Tibial nerve (tissue), 4 donors: Measurements from ENCODE around the gene LHX3. TPM values are rescaled to one million over a fixed set of nuclear protein-coding genes. Genes with fewer than 3 reads are reported as not detected.

Source experiments
- DNase-seq, 2 donors: peaks; one replicate each; pipeline ENCODE4 v3.0.0-alpha.2; 2019; ENCODE audit warnings: low spot score in 2 of 2
- H3K27ac ChIP-seq, 4 donors: fragments of 200-600 bp; sonication (generic) in 3 of 4; one replicate each; pipeline ENCODE4 v1.5.1; 2017 to 2019; ENCODE audit warnings: mild to moderate bottlenecking in 1 of 4
- H3K27me3 ChIP-seq, 2 donors: fragments of 200-600 bp; sonication (generic) in 1 of 2; one replicate each; pipeline versions ENCODE4 v1.5.1 to v1.6.0; 2017 to 2019
- H3K36me3 ChIP-seq, 3 donors: fragments of 200-600 bp; sonication (generic); one replicate each; pipeline ENCODE4 v1.5.1; 2018 to 2019
- H3K4me1 ChIP-seq, 4 donors: fragments of 200-600 bp; sonication (generic) in 3 of 4; one replicate each; pipeline ENCODE4 v1.5.1; 2017 to 2019
- H3K4me3 ChIP-seq, 4 donors: fragments of 200-600 bp; sonication (generic) in 3 of 4; one replicate each; pipeline ENCODE4 v1.5.1; 2017 to 2019; ENCODE audit warnings: mild to moderate bottlenecking in 1 of 4, moderate library complexity in 1 of 4
- H3K9me3 ChIP-seq, 4 donors: fragments of 200-600 bp; sonication (generic) in 3 of 4; one replicate each; pipeline ENCODE4 v1.5.1; 2017 to 2019
- EP300 ChIP-seq, 2 donors: sonication (generic); formaldehyde crosslinking; IDR thresholded peaks; one replicate each; pipeline ENCODE4 v1.6.1; 2017; ENCODE audit warnings: antibody characterized with exemption in 2 of 2, mild to moderate bottlenecking in 1 of 2
- POLR2A ChIP-seq, 2 donors: fragments of 450-650 bp; IDR thresholded peaks; one replicate each; pipeline ENCODE4 v1.6.1; 2017; ENCODE audit warnings: antibody characterized with exemption in 2 of 2, mild to moderate bottlenecking in 2 of 2, moderate library complexity in 2 of 2
- WGBS, 2 donors: methylation state at CpG; one replicate each; pipeline ENCODE4 v1.1.5; 2018; 5-methylcytosine and 5-hydroxymethylcytosine counted together
- total RNA-seq, 4 donors: library from RNA; depleted of rRNA; stranded (reverse); fragments of >200 nt; gene quantifications; one replicate each; pipeline ENCODE4 v1.1.0, GENCODE V29; 2016
- TF ChIP-seq, protein P1 (sequence below), 5 experiments: fragments of 200-600 bp in 3 of 5; fragments of 450-650 bp in 2 of 5; sonication (generic) in 3 of 5; IDR thresholded peaks; one replicate each; pipeline ENCODE4 v1.5.1; 2016 to 2019; ENCODE audit warnings: antibody characterized with exemption in 5 of 5, mild to moderate bottlenecking in 3 of 5, moderate library complexity in 2 of 5

The LHX3 gene
- total RNA-seq, 4 donors from 2014 or later = not detected

GRCh38 chr9:136187683-136188586, 17.0 kb downstream of the LHX3 start:
- peaks cover 0 to 87% of the 10 kb centered on the region in 2 donors for H3K27me3 ChIP-seq

GRCh38 chr9:136187197-136187596, 17.7 kb downstream of the LHX3 start:
- WGBS, 2 donors = 88 to 92% methylated on average over 18 of the region's 18 CpGs
- peaks cover 0 to 87% of the 10 kb centered on the region in 2 donors for H3K27me3 ChIP-seq

More at GRCh38 chr9:136187683-136188586, 17.0 kb downstream of the LHX3 start:
- no peak for DNase-seq
- Histone ChIP-seq H3K36me3 (no peaks in the 10 kb centered on the region), H3K4me1 (peaks cover 0 to 11% (median 0%) of the 10 kb centered on the region in 4 donors), H3K9me3 (no peaks in the 10 kb centered on the region), H3K4me3 (no peak overlapping the region), H3K27ac (no peak overlapping the region)
- 60 to 64% methylated on average over 19 to 22 of the region's 25 CpGs for WGBS, 2 donors
- TF ChIP-seq, protein P1, sequence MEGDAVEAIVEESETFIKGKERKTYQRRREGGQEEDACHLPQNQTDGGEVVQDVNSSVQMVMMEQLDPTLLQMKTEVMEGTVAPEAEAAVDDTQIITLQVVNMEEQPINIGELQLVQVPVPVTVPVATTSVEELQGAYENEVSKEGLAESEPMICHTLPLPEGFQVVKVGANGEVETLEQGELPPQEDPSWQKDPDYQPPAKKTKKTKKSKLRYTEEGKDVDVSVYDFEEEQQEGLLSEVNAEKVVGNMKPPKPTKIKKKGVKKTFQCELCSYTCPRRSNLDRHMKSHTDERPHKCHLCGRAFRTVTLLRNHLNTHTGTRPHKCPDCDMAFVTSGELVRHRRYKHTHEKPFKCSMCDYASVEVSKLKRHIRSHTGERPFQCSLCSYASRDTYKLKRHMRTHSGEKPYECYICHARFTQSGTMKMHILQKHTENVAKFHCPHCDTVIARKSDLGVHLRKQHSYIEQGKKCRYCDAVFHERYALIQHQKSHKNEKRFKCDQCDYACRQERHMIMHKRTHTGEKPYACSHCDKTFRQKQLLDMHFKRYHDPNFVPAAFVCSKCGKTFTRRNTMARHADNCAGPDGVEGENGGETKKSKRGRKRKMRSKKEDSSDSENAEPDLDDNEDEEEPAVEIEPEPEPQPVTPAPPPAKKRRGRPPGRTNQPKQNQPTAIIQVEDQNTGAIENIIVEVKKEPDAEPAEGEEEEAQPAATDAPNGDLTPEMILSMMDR (IDR thresholded peaks at IDR 0.05) = no peak

GRCh38 chr9:136186386-136186785, 18.5 kb downstream of the LHX3 start:
- TF ChIP-seq, protein P1 (IDR thresholded peaks at IDR 0.05) = no peak
- TF ChIP-seq POLR2A (IDR thresholded peaks at IDR 0.05) (no peak), EP300 (IDR thresholded peaks at IDR 0.05) (no peak)
- H3K4me3 ChIP-seq = no peak overlapping the region
- H3K27ac ChIP-seq = no peak overlapping the region
- no peaks in the 10 kb centered on the region for H3K36me3 ChIP-seq
- no peaks in the 10 kb centered on the region for H3K9me3 ChIP-seq
- no peaks in the 10 kb centered on the region for H3K4me1 ChIP-seq
- peaks cover 0 to 82% of the 10 kb centered on the region in 2 donors for H3K27me3 ChIP-seq
- DNase-seq = no peak
- 69 to 81% methylated on average over 14 of the region's 14 CpGs for WGBS, 2 donors

More at GRCh38 chr9:136187197-136187596, 17.7 kb downstream of the LHX3 start:
- Histone ChIP-seq H3K4me3 (no peak overlapping the region), H3K36me3 (no peaks in the 10 kb centered on the region), H3K27ac (no peak overlapping the region), H3K4me1 (peaks cover 0 to 3% (median 0%) of the 10 kb centered on the region in 4 donors), H3K9me3 (no peaks in the 10 kb centered on the region)
- DNase-seq = no peak
- TF ChIP-seq POLR2A (IDR thresholded peaks at IDR 0.05) (no peak), EP300 (IDR thresholded peaks at IDR 0.05) (no peak)
- TF ChIP-seq, protein P1 (IDR thresholded peaks at IDR 0.05) = no peak

DNA sequence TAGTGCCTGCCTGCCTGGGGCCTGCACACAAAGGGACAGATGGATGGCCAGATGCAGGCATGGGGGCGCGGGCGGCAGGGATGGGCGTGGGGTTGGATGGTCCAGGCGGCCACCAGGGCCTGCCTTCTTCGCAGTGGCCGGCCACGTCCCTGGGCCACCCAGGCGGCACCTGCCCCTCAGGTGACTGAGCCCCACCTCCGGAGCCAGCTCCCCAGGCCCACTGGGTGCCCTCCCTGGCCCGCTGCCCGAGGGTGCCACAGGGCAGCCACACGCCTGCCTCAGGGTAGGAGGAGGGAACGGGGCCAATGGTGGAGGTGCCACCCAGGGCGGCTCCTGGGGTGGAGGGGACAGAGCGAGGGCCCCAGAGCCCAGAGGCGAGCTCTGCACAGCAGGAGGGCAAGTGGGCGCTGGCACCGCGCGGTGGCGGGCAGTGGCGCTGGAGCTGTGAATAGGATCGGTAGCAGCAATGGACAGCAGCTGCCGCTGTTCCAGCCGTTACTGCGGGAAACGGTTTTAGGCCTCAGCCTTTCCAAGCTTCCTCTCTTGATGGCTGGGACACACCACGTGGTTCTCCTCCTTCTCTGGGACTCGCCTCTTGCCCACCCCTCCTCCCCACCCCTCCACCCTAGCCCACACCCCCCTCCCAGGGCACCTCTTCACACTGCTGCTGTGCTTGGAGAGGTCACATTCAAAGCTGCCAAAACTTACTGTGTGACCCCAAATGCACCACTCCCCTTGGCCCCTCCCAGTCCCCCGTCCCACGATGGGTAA, 19.1 kb downstream of the LHX3 start:
- no peak overlapping the region for H3K27ac ChIP-seq
- no peaks in the 10 kb centered on the region for H3K36me3 ChIP-seq
- DNase-seq = no peak
- no peak overlapping the region for H3K4me3 ChIP-seq
- TF ChIP-seq EP300 (IDR thresholded peaks at IDR 0.05) = no peak
- TF ChIP-seq, protein P1 (IDR thresholded peaks at IDR 0.05) = no peak
- TF ChIP-seq POLR2A (IDR thresholded peaks at IDR 0.05) = no peak
- H3K9me3 ChIP-seq = no peaks in the 10 kb centered on the region
- H3K27me3 ChIP-seq = peaks cover 0 to 76% of the 10 kb centered on the region in 2 donors
- WGBS, 2 donors = 51 to 56% methylated on average over 23 to 26 of the region's 32 CpGs
- no peaks in the 10 kb centered on the region for H3K4me1 ChIP-seq
